Stimulated activated CD4-positive, alpha-beta T cell treated with anti-CD3 and anti-CD28 coated beads, Interleukin-15, amount 100 ng/mL, for 1 hour (primary cell): ENCODE measurements around the gene TTLL11.
"Not testable (repeated sequence)": the region's sequence is repeated elsewhere in the genome, so short reads cannot be mapped to it uniquely, and the experiment has no call there.

Source experiments
- DNase-seq, 2 donors: peaks; one replicate each; pipeline ENCODE4 v3.0.0-alpha.2; 2020; ENCODE audit warnings: low read depth in 1 of 2, low spot score in 1 of 2

TTLL11 gene

GRCh38 chr9:122007837-122008236, 85.3 kb downstream of the TTLL11 start:
- DNase-seq: no peak

DNA sequence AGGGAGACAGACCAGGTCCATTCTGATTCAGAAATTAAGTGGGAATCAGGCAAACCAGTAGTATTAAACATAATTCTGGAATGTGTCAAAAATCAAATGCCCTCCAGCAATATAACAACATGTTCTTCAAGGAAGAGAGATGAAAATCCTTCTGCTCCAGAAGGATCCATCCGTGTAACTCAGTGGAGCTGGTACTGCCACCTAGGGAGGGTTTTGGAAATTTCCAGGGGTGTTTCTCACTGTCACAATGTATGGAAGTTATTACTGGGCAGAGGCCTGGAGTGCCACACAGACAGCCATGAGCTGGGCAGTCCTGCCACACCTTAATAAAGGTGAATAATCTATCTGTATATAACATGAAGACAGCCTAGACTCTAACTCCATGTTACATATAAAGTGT, 87.5 kb downstream of the TTLL11 start:
- no peak for DNase-seq

GRCh38 chr9:122004589-122004988, 88.5 kb downstream of the TTLL11 start:
- DNase-seq: no peak

DNA sequence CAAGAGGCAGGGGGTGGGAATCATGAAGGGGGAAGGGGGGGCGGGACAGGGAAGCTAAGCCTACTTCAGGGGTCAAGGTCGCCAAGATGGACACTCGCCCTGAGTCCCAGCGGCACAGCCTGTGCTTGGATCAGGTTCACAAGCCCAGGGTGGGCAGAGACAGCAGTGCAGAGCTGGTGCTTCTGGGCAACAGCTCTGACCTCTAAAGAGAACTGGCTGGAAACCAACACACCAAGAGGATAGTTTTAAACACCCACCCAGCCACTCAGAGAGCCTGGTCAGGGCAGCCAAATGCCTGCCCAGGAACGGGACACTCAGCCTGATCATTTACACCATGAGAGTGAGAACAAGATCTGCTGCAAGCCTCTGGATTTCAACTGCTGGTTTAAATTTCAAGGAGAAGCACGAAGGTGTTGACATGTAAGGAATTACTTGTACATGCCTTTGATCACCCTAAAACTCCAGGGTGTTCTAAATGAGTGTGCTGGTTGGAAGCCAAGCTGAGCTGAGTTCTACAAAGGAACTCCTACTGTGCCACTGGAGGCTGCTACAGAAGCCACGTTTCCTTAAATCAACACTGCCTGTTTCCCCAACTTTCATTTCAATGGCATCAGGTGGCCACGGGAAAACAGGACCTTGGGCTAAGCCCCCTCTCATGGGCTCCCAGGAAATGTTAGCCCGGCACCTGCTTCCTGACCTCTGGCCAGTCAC, 91.5 kb downstream of the TTLL11 start:
- DNase-seq: no peak

DNA sequence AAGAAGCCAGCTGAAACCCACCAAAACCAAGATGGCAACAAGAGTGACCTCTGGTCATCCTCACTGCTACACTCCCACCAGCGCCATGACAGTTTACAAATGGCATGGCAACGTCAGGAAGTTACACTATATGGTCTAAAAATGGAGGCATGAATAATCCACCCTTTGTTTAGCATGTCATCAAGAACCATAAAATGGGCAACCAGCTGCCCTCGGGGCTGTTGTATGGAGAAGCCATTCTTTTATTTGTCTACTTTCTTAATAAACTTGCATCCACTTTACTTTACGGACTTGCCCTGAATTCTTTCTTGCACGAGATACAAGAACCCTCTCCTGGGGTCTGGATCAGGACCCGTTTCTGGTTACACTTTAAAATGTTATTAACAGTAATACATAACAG, 92.6 kb downstream of the TTLL11 start:
- not testable (repeated sequence) for DNase-seq

- no peak for DNase-seq
Measured at GRCh38 chr9:121999556-121999955, 93.6 kb downstream of the TTLL11 start.

DNA sequence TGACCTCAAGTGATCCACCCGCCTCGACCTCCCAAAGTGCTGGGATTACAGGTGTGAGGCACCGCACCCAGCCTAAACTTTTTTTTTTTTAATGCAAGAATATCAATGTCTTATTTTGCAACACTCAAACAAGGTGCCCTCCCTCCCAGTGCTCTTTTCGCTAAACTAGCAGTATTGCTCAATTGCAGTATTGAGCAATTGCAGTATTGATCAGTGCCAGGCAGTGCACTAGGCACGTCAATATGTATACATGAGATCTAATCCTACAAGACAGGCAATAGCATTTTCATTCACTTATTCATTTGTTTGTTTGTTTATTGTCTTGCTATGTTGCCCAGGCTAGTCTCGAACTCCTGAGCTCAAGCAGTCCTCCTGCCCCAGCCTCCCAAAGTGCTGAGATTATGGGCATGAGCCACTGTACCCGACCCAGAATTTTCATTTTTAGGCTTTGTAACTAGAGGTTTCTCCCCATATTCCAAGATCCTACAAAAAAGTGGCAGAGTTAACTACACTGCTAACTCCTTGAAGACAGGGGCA, 94.5 kb downstream of the TTLL11 start:
- no peak for DNase-seq

DNA sequence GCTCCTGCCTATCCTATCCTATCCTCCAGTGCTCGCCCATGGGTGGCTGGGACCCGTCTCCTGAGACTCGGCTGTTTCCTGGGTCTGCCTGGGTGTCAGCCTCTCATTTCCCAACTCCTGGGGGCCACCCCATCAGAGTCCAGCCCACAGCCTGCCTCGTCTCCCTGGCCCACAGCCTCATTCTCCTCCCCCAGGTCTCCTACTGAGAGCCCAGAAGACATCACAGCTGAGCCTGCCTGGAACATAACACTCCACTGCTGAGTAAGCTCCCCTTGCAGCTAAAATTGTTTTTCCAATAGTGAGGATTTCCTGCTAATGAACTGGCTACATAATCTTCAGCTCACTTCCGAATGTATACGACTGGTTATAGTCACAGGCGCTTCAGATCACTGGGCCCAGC, 95.3 kb downstream of the TTLL11 start:
- no peak for DNase-seq

GRCh38 chr9:121996783-121997182, 96.3 kb downstream of the TTLL11 start:
- no peak for DNase-seq

DNA sequence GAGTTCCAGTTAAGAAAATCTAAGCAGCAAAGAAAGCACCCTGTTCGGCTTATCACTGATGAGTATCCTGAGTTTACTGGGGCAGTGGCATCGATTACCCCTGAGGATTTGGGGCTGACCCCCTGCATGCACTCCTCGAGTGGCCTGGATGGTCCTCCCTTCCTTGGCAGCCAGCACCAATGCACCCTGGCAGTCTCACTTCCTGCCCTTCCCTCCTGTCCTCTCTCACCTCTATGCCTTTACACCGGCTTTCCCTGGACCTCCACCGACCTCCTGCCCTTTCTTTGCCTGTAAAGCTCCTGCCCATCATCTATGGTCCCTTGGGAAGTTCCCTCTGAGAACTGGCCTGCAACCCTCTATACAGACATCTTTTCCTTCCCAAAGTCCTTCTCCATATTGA, 97.1 kb downstream of the TTLL11 start:
- no peak for DNase-seq

DNA sequence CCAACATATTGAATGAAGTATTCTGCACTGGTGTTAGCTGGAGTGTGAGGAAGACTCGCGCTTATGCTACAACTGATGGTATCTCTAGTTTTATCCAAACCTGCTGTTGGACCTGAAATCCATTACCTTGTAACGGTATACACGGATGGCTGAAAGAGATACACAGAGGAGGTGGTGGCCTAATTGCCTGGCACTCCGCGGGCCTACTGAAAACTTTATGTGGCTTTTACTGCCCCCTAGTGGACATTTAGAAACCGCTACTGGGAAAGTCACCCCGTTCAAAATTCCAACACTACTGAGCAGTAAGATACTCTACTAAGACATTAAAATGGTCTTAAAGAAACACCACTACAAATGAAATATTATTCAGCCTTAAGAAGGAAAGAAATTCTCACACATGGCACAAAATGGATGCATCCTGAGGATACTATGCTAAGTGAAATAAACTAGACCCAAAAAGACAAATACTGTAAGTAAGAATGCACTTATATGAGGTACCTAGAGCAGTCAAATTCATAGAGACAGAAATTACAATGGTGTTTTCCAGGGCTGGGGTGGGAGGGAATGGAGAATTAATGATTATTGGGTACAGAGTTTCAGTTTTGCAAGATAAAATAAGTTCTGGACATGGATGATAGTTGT, 100.4 kb downstream of the TTLL11 start:
- peak in 1 of 2 donors; percentile 6 for DNase-seq

- no peak for DNase-seq
Measured at GRCh38 chr9:121991307-121991661, 101.8 kb downstream of the TTLL11 start.

DNA sequence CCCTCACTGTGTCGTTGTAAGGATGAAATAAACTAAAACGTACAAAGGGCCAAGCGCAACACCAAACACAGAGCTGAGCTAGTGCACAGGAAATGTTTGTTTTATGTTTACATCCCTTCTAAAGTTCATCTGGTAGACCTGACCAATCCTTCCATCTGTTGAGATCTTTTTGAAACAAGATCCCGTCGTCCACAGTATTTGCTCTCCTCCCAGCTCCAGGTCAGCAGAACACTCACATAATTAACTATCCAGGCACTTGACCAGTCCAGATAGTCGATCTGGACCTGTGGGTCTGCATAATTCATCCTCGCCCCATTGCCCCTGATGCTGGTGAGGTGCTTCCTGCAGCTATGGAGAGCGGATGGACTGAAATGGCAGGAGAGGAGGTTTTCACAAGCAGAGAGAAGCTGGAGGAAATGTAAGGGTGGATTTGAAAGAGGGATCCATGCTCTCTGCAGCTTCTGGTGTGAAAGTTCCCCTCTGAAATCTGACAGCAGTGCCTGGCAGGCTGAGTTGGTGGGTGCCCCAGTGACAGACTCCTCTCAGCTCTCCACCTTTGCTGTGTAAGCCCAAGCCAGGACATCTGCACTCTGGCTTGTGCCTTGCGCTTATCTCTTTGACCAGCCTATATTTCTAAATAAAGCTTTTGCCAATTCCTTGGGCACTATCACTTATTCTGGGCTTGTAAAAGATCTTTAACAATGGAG, 102.4 kb downstream of the TTLL11 start:
- no peak for DNase-seq

- no peak for DNase-seq
Measured at GRCh38 chr9:121989010-121989409, 104.1 kb downstream of the TTLL11 start.

DNA sequence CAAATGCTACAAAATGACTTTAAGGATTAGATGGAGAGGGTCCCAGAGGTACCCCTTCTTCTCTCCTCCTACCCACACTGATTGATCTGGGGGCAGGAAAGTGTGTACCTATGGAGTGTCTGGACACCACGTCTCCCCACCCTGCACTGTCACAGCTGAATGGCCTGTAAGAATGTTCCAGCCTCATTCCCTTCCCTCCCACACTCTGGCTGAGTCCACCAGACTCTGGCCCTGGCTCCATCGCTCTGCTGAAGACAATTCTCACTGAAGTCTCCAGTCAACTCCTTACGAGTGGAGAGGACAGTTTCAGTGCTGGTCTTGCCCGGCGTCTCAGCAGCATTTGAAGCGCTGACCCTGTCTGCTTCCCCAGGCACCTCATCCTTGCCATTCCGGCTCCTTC, 105.8 kb downstream of the TTLL11 start:
- DNase-seq: no peak

DNA sequence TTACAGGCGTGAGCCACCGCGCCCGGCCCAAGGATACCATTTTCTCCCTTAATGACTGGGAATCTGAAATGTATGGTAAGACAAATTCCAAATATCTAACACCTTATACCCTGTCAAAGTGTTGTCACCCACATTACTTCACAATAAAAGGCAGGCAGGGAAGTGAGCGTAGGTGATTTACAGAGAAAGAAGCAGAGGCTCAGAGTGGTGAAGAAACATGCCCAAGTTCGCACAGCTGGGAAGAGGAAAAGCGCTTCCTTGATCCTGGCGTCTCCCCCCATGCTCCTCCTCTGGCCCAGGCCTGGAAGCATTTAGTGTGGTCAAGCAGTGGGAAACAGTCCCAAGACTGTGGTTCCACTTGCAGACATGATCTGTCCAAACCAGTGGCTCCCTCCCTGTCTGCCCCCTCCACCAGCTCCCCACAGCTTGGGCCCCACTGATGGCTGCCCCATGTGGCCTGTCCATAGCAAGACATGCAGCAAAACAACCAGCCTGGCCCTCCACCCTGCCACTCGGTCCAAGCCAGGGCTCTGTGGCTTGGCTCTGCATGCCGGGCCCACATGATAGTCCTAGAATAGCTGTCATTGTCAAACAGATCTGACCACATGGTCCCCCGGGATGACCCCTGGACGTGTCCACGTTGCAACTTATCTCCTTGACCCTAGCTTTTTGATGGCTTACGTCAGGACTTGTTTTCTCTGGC, 107.2 kb downstream of the TTLL11 start:
- no peak for DNase-seq

GRCh38 chr9:121984726-121985402, 108.2 kb downstream of the TTLL11 start:
- DNase-seq: no peak

- no peak for DNase-seq
Measured at GRCh38 chr9:121983736-121984135, 109.4 kb downstream of the TTLL11 start.

DNA sequence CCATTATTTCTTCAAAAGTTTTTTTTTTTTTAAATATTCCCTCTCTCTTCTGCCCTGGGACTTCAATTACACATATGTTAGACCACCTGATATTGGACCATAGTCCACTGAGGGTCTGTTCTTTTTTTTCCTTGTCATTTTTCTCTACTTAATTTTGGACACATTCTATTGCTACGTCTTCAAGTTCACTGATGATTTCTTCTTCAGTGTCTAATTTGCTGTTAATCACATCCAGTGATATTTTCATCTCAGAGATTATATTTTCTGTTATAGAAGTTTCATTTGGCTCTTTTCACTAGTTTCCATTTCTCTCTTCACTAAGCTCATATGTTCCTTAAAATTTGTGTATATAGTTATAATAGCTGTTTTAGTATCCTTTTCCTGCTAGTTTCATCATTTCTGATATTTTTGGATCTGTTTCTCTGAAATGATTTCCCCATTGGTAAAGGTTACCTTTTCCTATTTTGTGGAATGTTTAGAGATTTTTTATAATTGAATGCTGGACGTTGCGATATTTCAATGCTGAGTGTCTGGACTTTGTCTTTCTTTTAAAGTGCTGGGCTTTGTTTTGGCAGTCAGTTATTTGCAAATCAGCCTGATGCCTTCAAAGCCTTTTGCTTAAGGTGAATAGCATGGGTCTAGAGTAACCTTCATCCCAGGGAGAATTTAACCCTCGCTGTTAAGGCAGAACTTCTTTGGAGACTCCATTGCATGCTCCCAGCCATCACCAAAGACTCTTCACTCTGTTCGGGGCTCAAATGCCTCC, 111.8 kb downstream of the TTLL11 start:
- DNase-seq: no peak

- DNase-seq: not testable (repeated sequence)
Measured at GRCh38 chr9:121980665-121981064, 112.4 kb downstream of the TTLL11 start.
